Measurements from ENCODE around the gene AASDHPPT. TPM values are rescaled to one million over a fixed set of nuclear protein-coding genes. Genes with fewer than 3 reads are reported as not detected.
A peak's percentile ranks its signal among the peaks of the same experiment; 100 is the strongest.

AASDHPPT gene
- total RNA-seq, 2 donors from 2014 or later, result 18.9 to 19.1 TPM

DNA sequence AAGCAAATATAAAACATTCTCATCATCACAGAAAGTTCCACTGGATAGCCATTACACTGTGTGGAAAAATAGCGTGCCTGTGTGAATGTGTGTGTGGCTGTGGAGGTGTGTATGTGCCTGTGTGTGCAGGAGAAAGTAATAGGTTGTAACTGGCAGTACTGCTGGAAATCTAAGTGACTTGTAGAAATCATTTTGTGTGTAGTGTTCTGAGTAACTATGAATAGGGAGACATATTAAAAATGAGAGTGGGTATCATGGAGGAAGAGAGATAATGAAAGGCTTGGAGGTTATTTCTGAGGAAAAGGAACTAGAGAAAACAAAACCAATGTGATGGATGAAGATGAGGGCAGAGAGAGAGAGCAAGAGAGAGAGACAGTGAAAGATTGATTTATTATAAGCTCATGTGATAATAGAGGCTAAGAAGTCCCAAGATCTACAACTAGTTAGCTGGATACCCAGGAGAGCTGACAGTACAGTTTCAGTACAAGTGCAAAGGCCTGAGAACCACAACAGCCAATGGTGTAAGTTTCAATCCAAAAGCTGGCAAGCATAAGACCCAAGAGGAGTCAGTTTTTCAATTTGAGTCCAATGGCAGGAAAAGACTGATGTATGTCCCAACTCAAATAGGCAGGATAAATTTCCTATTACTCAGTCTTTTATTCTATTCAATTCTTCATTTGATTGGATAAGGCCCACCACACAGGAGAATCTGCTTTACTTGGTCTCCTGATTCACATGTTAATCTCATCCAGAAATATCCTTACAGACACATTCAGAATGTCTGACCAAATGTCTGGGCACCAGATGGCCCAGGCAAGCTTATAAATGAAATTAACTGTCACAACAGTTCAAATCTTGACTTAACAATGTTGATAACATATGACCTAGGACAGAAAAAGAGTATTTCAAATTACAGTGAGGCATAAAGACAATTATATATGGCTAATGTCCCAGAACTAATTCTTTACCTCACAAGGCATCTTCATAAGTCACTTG is 15.2 kb upstream of the AASDHPPT start:
- peaks cover 5% of the 10 kb centered on the region for H3K36me3 Mint-ChIP-seq (ENCODE audit: low read depth)
- no peaks in the 10 kb centered on the region for H3K27me3 Mint-ChIP-seq
- peaks cover 9% of the 10 kb centered on the region for H3K4me1 Mint-ChIP-seq
- DNase-seq (no peak), ATAC-seq (no peak)
- no peaks in the 10 kb centered on the region for H3K9me3 ChIP-seq (ENCODE audit: control insufficient read depth, low read length, poor library complexity, severe bottlenecking)
- H3K4me3 Mint-ChIP-seq, result no peak overlapping the region
- no peak overlapping the region for H3K27ac Mint-ChIP-seq

DNA sequence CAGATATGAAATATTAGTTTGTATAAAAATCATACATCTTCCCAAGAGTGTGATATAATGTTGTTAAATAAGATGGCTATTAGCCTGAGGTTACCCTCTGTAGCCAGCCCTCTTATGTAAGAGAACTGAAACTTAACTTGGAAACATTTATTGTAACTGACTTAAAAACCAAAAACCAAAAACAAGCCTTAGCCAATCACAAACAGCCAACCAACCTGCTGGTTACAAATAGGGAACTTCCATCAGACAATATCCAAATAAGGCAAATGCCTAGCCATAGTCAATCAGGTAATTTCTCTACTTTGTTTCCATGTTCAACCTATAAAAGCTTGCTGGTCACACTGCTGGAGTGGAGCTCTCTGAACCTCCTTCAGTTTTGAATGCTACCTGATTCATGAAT is 14.5 kb upstream of the AASDHPPT start:
- peaks cover 10% of the 10 kb centered on the region for H3K4me1 Mint-ChIP-seq
- no peaks in the 10 kb centered on the region for H3K9me3 ChIP-seq (ENCODE audit: control insufficient read depth, low read length, poor library complexity, severe bottlenecking)
- ATAC-seq (no peak), DNase-seq (no peak)
- H3K4me3 Mint-ChIP-seq, result no peak overlapping the region
- H3K27me3 Mint-ChIP-seq, result no peaks in the 10 kb centered on the region
- no peak overlapping the region for H3K27ac Mint-ChIP-seq
- peaks cover 5% of the 10 kb centered on the region for H3K36me3 Mint-ChIP-seq (ENCODE audit: low read depth)

DNA sequence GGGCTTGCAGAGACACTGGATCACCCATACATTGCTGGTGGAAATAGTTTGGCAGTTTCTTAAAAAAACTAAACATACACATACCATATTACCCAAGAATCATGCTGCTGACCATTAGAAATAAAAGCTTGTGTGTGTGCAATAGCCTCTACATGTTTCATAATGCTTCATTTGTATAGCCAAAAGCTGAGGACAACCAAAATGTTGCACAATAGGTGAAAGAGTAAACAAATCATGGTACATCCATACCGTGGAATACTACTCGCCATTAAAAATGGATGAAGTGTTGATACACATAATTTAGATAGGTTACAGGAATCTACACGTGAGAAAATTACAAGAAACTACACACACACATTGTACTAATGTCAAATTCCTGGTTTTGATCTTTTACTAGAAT is 6.9 kb upstream of the AASDHPPT start:
- ATAC-seq (no peak), DNase-seq (no peak)
- Mint-ChIP-seq H3K4me1 (peaks cover 28% of the 10 kb centered on the region), H3K27me3 (no peaks in the 10 kb centered on the region), H3K27ac (no peak overlapping the region), H3K36me3 (ENCODE audit: low read depth) (peaks cover 10% of the 10 kb centered on the region), H3K4me3 (no peak overlapping the region)
- no peaks in the 10 kb centered on the region for H3K9me3 ChIP-seq (ENCODE audit: control insufficient read depth, low read length, poor library complexity, severe bottlenecking)

DNA sequence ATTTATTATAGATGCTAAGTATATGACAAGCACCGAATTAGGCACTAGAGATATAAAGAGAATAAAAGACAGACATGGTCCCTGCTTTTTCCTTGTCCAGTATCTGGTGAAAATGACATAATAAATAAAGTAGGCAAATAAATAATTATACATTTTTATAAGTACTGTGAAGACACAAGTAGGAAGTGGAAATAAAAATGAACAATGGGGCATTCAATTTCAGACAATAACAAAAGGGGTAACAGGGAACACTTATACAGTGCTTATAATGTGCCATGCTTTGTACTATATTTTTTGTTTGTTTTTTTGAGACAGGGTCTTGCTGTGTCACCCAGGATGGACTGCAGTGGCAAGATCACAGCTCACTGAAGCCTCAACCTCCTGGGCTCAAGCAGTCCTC is 4.7 kb upstream of the AASDHPPT start:
- peaks cover 36% of the 10 kb centered on the region for H3K4me1 Mint-ChIP-seq
- DNase-seq (no peak), ATAC-seq (no peak)
- H3K27me3 Mint-ChIP-seq, result no peaks in the 10 kb centered on the region
- H3K36me3 Mint-ChIP-seq (ENCODE audit: low read depth), result peaks cover 10% of the 10 kb centered on the region
- H3K27ac Mint-ChIP-seq, result no peak overlapping the region
- no peaks in the 10 kb centered on the region for H3K9me3 ChIP-seq (ENCODE audit: control insufficient read depth, low read length, poor library complexity, severe bottlenecking)
- H3K4me3 Mint-ChIP-seq, result no peak overlapping the region

DNA sequence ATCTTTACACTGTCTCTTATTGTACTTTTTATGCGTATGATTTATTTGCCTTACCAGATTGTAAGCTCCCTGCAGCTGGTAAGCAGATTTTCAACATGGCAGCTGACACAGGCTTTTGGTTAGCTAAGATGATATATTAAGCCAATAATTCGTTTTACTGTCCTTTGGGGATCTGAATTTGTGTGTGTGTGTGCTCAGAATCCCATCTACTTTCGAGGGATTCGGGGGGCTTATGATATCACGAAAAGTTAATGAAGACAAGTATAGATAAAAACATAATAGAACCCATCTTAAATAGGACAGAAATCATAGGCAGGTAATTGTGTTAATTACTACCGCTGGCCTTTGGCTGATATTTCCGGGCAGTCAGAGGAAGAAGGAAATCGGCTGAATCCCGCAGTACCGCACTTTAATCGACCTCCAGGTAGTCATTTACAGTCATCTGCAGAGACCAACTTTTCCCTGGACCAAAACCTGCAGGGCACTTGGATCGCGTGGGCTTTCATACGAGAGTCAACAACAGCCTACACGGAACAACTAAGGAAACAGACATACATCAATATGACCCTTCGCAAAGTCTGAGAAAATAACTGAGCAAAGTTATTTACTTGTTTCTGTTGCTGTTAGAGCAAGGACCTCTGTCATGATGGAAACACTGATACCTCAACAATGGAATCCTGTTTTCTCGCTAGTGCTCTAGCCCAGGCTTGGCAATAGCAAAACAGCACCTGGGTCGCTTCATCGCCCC is 1.1 kb upstream of the AASDHPPT start:
- Mint-ChIP-seq H3K4me3 (peak overlapping the region; percentile 97), H3K36me3 (ENCODE audit: low read depth) (peaks cover 10% of the 10 kb centered on the region), H3K4me1 (peaks cover 42% of the 10 kb centered on the region), H3K27me3 (no peaks in the 10 kb centered on the region), H3K27ac (peak overlapping the region; percentile 93)
- no peak for ATAC-seq
- H3K9me3 ChIP-seq (ENCODE audit: control insufficient read depth, low read length, poor library complexity, severe bottlenecking), result no peaks in the 10 kb centered on the region
- peak in 1 of 3 donors; percentile 8 for DNase-seq

DNA sequence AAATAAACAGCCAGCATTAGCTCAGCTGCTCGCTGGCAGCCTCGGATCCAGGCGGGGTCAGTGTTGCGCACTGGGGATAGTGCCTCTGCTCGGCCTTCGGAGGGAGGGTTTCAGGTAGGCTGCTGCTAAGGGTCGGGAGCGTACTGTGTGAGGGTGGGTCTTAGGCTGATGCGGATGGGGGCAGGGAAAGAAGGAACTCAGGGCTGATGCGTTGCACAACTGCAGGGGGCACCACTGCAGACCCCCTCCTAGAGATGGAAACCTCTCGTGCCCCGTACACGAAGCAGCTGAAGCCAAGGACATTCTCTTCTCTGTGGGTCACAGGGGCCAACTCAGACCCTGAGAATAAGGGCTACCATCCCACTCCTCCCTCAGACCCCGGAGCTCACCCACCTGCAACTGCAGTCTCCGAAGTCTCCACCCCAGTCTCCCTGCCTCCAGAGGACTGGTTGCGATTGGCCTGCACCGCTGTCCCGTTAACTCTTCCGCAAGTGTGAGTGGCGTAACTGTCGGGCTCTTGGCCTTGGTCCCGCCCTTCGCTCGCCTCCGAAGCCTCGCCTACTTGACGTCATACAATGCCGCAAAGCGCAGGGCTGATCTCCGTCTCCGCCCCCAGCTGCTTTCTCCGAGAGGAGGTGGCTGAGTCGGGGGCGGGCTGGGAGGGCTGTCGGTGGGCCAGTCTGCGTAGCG is 398 bp upstream of the AASDHPPT start, which contains the start of gene KBTBD3:
KBTBD3 (minus strand) TSS at position 429 of the 690 bp plus-strand sequence. CDS start 18,250 bp downstream, outside the sequence.
- no peaks in the 10 kb centered on the region for H3K9me3 ChIP-seq (ENCODE audit: control insufficient read depth, low read length, poor library complexity, severe bottlenecking)
- Mint-ChIP-seq H3K36me3 (ENCODE audit: low read depth) (peaks cover 10% of the 10 kb centered on the region), H3K27me3 (no peaks in the 10 kb centered on the region), H3K27ac (peak within 1 kb of the TSS; percentile 93), H3K4me1 (peaks cover 47% of the 10 kb centered on the region), H3K4me3 (peak within 1 kb of the TSS; percentile 97)
- ATAC-seq (peak; percentile 92), DNase-seq (peak; percentile 92 to 96 (median 96))

DNA sequence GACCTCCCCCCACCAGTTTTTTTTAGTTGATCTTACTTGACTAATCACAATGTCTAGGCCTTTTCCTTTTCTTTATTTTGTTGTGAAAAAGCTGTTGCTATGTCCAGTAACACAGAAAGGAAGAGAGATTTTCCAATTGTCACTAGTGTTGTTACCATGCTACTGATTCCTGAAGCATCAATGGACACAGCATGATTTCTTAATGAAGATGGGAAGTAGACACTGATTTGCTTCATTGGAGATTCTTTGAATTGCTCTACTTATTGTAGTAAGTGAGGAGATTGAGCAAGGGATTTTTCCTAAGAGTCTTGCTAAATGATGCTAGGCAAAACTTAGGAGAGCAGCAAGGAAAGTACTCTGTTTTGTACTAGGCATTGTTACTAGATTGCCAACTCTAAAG is 4.6 kb downstream of the AASDHPPT start:
- DNase-seq (no peak), ATAC-seq (no peak)
- Mint-ChIP-seq H3K4me1 (peaks cover 37% of the 10 kb centered on the region), H3K27ac (no peak overlapping the region), H3K27me3 (no peaks in the 10 kb centered on the region), H3K4me3 (peak overlapping the region; percentile 22), H3K36me3 (ENCODE audit: low read depth) (peaks cover 5% of the 10 kb centered on the region)
- no peaks in the 10 kb centered on the region for H3K9me3 ChIP-seq (ENCODE audit: control insufficient read depth, low read length, poor library complexity, severe bottlenecking)

DNA sequence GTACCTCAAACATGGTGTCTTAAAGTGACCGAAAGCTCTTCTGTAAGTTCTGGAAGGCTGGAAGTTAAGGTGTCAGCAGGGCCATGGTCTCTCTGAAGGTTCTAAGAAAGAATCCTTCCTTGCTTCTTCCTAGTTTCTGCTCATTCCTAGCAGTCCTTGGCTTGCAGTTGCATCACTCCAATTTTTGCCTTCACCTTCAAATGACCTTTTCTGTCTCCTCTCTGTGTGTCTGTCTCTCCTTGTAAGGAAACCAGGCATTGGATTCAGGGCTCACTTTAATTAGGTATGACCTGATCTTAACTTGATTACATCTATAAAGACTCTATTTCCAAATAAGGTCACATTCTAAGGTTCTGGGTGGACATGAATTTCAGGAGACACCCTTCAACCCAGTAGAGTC is 8.7 kb downstream of the AASDHPPT start:
- Mint-ChIP-seq H3K27me3 (no peaks in the 10 kb centered on the region), H3K36me3 (ENCODE audit: low read depth) (peaks cover 5% of the 10 kb centered on the region), H3K27ac (peak overlapping the region; percentile 14), H3K4me1 (peaks cover 38% of the 10 kb centered on the region), H3K4me3 (no peak overlapping the region)
- no peaks in the 10 kb centered on the region for H3K9me3 ChIP-seq (ENCODE audit: control insufficient read depth, low read length, poor library complexity, severe bottlenecking)
- ATAC-seq (no peak), DNase-seq (no peak)

DNA sequence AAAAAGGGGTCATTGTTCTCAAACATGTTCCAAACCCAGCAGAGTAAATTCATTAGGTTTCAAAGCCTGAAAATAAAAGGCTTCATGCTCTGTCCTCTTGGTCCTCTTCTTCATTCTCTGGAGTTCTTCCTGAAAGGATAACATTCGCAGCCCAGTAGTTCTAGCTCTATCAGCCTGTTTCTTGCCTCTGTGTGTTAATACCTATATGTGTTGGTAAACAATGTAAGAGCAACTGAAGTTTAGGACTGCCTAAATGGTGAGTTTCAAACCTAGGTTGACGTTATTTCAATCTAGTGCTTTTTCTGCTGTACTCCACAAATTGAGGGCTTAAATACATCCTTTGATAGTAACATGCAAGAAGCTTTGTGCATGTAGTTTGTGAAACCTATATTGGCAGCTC is 9.4 kb downstream of the AASDHPPT start:
- ATAC-seq (no peak), DNase-seq (no peak)
- H3K9me3 ChIP-seq (ENCODE audit: control insufficient read depth, low read length, poor library complexity, severe bottlenecking), result no peaks in the 10 kb centered on the region
- peak overlapping the region; percentile 14 for H3K27ac Mint-ChIP-seq
- no peaks in the 10 kb centered on the region for H3K27me3 Mint-ChIP-seq
- no peak overlapping the region for H3K4me3 Mint-ChIP-seq
- H3K4me1 Mint-ChIP-seq, result peaks cover 35% of the 10 kb centered on the region
- H3K36me3 Mint-ChIP-seq (ENCODE audit: low read depth), result peaks cover 9% of the 10 kb centered on the region

DNA sequence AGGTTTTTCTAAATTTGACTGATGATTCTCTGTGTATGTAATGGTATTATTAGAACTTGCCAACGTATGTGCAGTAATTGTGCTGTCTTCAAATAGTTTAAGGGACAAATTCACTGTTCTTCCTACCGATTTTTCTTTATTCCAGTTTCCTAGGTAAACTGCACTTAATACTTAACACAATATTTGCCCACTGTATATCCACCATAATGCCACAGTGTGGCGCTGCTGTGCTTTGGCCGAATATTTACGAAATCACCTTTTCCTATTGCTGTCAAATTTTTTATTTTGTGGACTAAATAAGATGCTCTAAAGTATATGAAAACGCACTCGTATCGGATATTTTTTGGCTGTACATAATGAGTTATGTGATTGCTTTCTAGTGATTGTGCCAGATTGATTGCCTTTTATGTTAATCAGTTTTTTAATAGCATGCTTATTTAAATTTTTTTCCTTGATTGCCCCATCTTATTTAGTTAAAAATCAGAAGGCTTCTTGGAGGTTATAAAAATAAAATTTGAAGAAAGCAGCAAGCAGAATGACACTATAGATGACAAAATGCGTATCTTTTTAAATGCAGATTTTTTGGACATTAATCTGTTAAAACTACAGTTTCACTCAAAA is 10.5 kb downstream of the AASDHPPT start:
- peaks cover 29% of the 10 kb centered on the region for H3K4me1 Mint-ChIP-seq
- H3K27ac Mint-ChIP-seq, result peak overlapping the region; percentile 41
- ATAC-seq (peak; percentile 83), DNase-seq (peak; percentile 11 to 23 (median 15))
- H3K36me3 Mint-ChIP-seq (ENCODE audit: low read depth), result peaks cover 16% of the 10 kb centered on the region
- no peaks in the 10 kb centered on the region for H3K9me3 ChIP-seq (ENCODE audit: control insufficient read depth, low read length, poor library complexity, severe bottlenecking)
- no peaks in the 10 kb centered on the region for H3K27me3 Mint-ChIP-seq
- H3K4me3 Mint-ChIP-seq, result no peak overlapping the region

DNA sequence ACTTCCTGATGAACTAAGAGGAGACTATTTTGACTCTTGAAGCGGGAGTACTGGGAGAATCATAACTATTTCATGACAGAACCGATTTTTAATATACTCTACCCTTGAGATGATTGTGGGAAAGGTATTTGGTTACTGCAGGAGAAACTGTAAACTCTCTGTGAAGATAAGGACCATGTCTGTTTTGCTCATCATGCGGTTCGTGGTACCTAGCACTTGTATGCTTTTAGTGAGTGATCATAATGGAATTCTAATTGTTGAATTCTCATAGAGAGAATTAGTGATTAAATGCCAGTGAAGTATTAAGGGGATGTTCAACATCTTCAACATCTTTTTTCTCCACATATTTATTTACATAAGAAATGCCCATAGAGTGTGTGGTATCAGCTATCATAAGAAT is 11.4 kb downstream of the AASDHPPT start:
- H3K9me3 ChIP-seq (ENCODE audit: control insufficient read depth, low read length, poor library complexity, severe bottlenecking), result no peaks in the 10 kb centered on the region
- H3K4me1 Mint-ChIP-seq, result peaks cover 28% of the 10 kb centered on the region
- no peaks in the 10 kb centered on the region for H3K27me3 Mint-ChIP-seq
- no peak for ATAC-seq
- peak overlapping the region; percentile 41 for H3K27ac Mint-ChIP-seq
- no peak overlapping the region for H3K4me3 Mint-ChIP-seq
- DNase-seq, result no peak
- peaks cover 16% of the 10 kb centered on the region for H3K36me3 Mint-ChIP-seq (ENCODE audit: low read depth)

DNA sequence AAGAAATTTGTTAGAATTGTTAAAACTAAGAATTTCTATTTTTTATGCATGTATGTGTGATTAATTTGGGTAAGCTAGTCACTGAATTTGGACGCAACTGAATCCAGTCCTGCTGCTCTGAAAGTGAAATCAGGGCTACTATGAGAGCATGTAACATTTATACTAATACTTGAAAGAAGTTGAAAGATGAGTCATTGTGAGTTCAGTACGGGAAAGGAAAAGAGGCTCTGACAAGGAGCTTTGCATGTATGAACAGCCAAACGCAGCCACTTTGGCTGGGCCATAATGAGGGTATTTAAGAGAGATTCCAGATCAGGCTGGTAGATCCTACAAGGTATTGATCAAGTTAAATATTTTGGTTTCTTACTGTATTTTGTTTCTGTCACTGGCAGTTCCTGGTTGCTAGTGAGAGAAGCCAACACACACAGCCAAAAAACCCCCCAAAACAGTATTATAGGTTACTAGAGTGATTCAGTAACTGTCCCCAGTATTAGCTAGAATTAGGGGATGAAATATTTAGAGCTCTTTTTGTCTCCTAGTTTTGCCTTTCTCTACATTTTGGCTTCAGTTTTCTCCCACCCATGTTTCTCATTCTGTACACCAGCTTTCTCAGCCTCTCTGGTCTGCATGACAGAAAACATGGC is 14.1 kb downstream of the AASDHPPT start:
- H3K27ac Mint-ChIP-seq, result peak overlapping the region; percentile 54
- H3K9me3 ChIP-seq (ENCODE audit: control insufficient read depth, low read length, poor library complexity, severe bottlenecking), result no peaks in the 10 kb centered on the region
- peaks cover 13% of the 10 kb centered on the region for H3K36me3 Mint-ChIP-seq (ENCODE audit: low read depth)
- H3K27me3 Mint-ChIP-seq, result no peaks in the 10 kb centered on the region
- H3K4me1 Mint-ChIP-seq, result peaks cover 20% of the 10 kb centered on the region
- DNase-seq, result no peak
- ATAC-seq, result no peak
- H3K4me3 Mint-ChIP-seq, result no peak overlapping the region

Measured in T-helper 17 cell (primary cell).